OCI-LY3 (cell line): ENCODE results near the gene HADHB.

Experiments
- CTCF ChIP-seq: fragments of 200-600, 300-600 bp; sonication (generic); IDR thresholded peaks from 2 replicates; pipeline ENCODE4 v1.5.1; 2014; ENCODE audit warnings: antibody characterized with exemption, low read length, low read depth
- EZH2phosphoT487 ChIP-seq: fragments of 200-600 bp; shearing (Covaris generic); IDR thresholded peaks from 2 replicates; pipeline ENCODE4 v1.6.1; 2018; ENCODE audit warnings: antibody characterized with exemption, mixed run types, low read depth

- TF ChIP-seq CTCF (no peak), EZH2phosphoT487 (no peak)
Measured at GRCh38 chr2:26327291-26328272, 82.8 kb downstream of the HADHB start.
